Measurements from ENCODE around the gene ANO10.
"Not testable (repeated sequence)": the region's sequence is repeated elsewhere in the genome, so short reads cannot be mapped to it uniquely, and the experiment has no call there.

The ANO10 gene

GRCh38 chr3:43365601-43366305, 256.1 kb downstream of the ANO10 start:
- H3K27ac ChIP-seq (ENCODE audit: low read length) = no peak overlapping the region
- peaks cover 2% of the 10 kb centered on the region; the same call in 1 of the 2 replicates for H3K4me1 ChIP-seq (ENCODE audit: control insufficient read depth, insufficient read depth, low read length)
- H3K36me3 ChIP-seq (ENCODE audit: control insufficient read depth, insufficient read depth, low read length) = peaks cover 3% of the 10 kb centered on the region; the same call in 1 of the 2 replicates
- H3K27me3 ChIP-seq (ENCODE audit: control insufficient read depth, insufficient read depth, low read length) = no peaks in the 10 kb centered on the region
- no peak overlapping the region for H3K4me3 ChIP-seq (ENCODE audit: low read length)
- DNase-seq (ENCODE audit: low read depth, low spot score) = no peak
- no peaks in the 10 kb centered on the region for H3K9me3 ChIP-seq (ENCODE audit: control insufficient read depth, insufficient read depth, low read length)
- no CpG with 5 or more reads among the region's 12 CpGs for WGBS (ENCODE audit: insufficient coverage, insufficient read length)

GRCh38 chr3:43364926-43365325, 256.9 kb downstream of the ANO10 start:
- WGBS (ENCODE audit: insufficient coverage, insufficient read length) = no CpG with 5 or more reads among the region's 14 CpGs
- Histone ChIP-seq H3K27me3 (ENCODE audit: control insufficient read depth, insufficient read depth, low read length) (no peaks in the 10 kb centered on the region), H3K4me1 (ENCODE audit: control insufficient read depth, insufficient read depth, low read length) (peaks cover 2% of the 10 kb centered on the region; the same call in 1 of the 2 replicates), H3K9me3 (ENCODE audit: control insufficient read depth, insufficient read depth, low read length) (no peaks in the 10 kb centered on the region), H3K4me3 (ENCODE audit: low read length) (no peak overlapping the region), H3K27ac (ENCODE audit: low read length) (no peak overlapping the region), H3K36me3 (ENCODE audit: control insufficient read depth, insufficient read depth, low read length) (peaks cover 3% of the 10 kb centered on the region; the same call in 1 of the 2 replicates)
- DNase-seq (ENCODE audit: low read depth, low spot score) = no peak

GRCh38 chr3:43364494-43364893, 257.3 kb downstream of the ANO10 start:
- no peak overlapping the region for H3K27ac ChIP-seq (ENCODE audit: low read length)
- no peak overlapping the region for H3K4me3 ChIP-seq (ENCODE audit: low read length)
- peaks cover 3% of the 10 kb centered on the region; the same call in 1 of the 2 replicates for H3K36me3 ChIP-seq (ENCODE audit: control insufficient read depth, insufficient read depth, low read length)
- peaks cover 2% of the 10 kb centered on the region; the same call in 1 of the 2 replicates for H3K4me1 ChIP-seq (ENCODE audit: control insufficient read depth, insufficient read depth, low read length)
- no peak for DNase-seq (ENCODE audit: low read depth, low spot score)
- WGBS (ENCODE audit: insufficient coverage, insufficient read length) = no CpG with 5 or more reads among the region's 14 CpGs
- H3K27me3 ChIP-seq (ENCODE audit: control insufficient read depth, insufficient read depth, low read length) = no peaks in the 10 kb centered on the region
- H3K9me3 ChIP-seq (ENCODE audit: control insufficient read depth, insufficient read depth, low read length) = no peaks in the 10 kb centered on the region

DNA sequence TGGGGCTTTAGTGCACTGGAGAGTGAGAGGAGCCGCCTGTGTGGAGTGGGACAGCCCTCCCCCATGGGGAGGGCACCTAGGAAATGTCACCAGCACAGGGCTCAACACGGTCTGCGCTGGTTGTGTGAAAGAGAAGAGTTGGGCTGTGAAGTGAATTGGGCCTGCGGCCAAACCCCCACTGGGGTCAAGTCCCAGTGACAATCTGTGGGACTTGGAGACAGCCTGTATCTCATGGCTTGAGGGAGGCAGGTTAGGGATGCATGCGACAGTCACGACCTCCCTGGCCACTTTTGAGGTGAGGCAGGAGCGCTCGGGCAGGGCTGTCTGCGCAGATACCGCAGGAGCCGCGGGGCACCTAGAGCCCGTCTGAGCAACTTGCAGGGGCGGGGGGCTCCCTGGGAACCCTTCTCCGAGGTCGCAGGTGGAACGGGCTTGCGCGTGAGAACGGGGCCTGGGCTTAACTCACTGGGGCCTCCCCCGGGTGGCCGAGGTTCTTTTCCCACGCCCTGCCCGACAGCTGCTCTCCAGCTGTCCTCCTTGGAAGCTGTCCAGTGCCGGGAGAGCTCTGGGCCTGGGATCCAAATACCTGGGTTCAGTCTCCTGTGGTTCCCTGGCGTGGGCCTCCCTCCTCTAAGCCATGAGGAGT, 258.1 kb downstream of the ANO10 start:
- Histone ChIP-seq H3K4me1 (ENCODE audit: control insufficient read depth, insufficient read depth, low read length) (peaks cover 2% of the 10 kb centered on the region; the same call in 1 of the 2 replicates), H3K9me3 (ENCODE audit: control insufficient read depth, insufficient read depth, low read length) (no peaks in the 10 kb centered on the region), H3K4me3 (ENCODE audit: low read length) (no peak overlapping the region), H3K27ac (ENCODE audit: low read length) (no peak overlapping the region), H3K27me3 (ENCODE audit: control insufficient read depth, insufficient read depth, low read length) (no peaks in the 10 kb centered on the region), H3K36me3 (ENCODE audit: control insufficient read depth, insufficient read depth, low read length) (peaks cover 3% of the 10 kb centered on the region; the same call in 1 of the 2 replicates)
- no peak for DNase-seq (ENCODE audit: low read depth, low spot score)
- WGBS (ENCODE audit: insufficient coverage, insufficient read length) = no CpG with 5 or more reads among the region's 26 CpGs

GRCh38 chr3:43362961-43363360, 258.9 kb downstream of the ANO10 start:
- peaks cover 2% of the 10 kb centered on the region; the same call in 1 of the 2 replicates for H3K4me1 ChIP-seq (ENCODE audit: control insufficient read depth, insufficient read depth, low read length)
- H3K36me3 ChIP-seq (ENCODE audit: control insufficient read depth, insufficient read depth, low read length) = peaks cover 3% of the 10 kb centered on the region; the same call in 1 of the 2 replicates
- WGBS (ENCODE audit: insufficient coverage, insufficient read length) = no CpG with 5 or more reads among the region's 6 CpGs
- no peak for DNase-seq (ENCODE audit: low read depth, low spot score)
- H3K4me3 ChIP-seq (ENCODE audit: low read length) = no peak overlapping the region; the same call in 1 of the 2 replicates
- H3K27me3 ChIP-seq (ENCODE audit: control insufficient read depth, insufficient read depth, low read length) = no peaks in the 10 kb centered on the region
- H3K27ac ChIP-seq (ENCODE audit: low read length) = no peak overlapping the region
- H3K9me3 ChIP-seq (ENCODE audit: control insufficient read depth, insufficient read depth, low read length) = no peaks in the 10 kb centered on the region

DNA sequence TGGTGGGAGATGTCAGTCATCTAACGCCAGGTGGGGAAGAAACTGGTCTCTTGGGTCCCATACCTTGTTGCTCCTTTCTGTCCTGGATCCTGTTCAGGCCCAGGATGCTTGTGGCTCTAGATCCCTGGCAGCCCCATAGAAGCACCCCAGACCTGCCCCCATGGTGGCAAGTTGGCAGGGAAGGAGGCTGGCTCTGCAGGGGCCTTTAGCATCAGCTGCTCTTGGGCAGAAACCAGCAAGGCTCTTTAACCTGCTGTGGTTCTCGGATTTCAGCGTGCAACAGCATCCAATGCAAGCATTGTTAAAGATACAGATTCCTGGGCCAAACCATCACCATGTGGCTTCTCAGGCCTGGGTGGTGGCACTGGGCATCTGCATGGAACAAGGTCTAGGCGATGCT, 259.6 kb downstream of the ANO10 start:
- WGBS (ENCODE audit: insufficient coverage, insufficient read length) = no CpG with 5 or more reads among the region's 4 CpGs
- peaks cover 2% of the 10 kb centered on the region; the same call in 1 of the 2 replicates for H3K4me1 ChIP-seq (ENCODE audit: control insufficient read depth, insufficient read depth, low read length)
- H3K27ac ChIP-seq (ENCODE audit: low read length) = no peak overlapping the region
- no peaks in the 10 kb centered on the region for H3K9me3 ChIP-seq (ENCODE audit: control insufficient read depth, insufficient read depth, low read length)
- H3K4me3 ChIP-seq (ENCODE audit: low read length) = no peak overlapping the region
- no peaks in the 10 kb centered on the region for H3K27me3 ChIP-seq (ENCODE audit: control insufficient read depth, insufficient read depth, low read length)
- no peak for DNase-seq (ENCODE audit: low read depth, low spot score)
- H3K36me3 ChIP-seq (ENCODE audit: control insufficient read depth, insufficient read depth, low read length) = peaks cover 3% of the 10 kb centered on the region; the same call in 1 of the 2 replicates

DNA sequence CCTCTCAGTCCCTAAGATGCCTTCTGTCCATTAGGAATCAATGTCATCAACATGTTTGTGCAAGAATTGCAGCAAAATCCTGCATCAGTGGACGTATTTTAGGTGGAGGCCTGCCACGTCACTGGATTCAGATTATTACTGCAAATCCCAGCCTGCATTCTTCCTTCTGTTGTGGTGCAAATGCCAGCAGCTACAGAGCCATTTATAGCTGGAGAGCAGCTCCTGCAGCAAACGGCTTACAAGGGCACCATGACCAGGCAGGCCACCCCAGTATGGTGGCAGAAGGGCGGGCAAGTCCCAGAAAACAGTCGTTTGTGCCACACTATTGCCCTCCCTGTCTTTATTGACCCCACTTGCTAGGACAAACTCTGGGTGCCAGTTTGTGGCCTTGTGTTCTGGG, 260.7 kb downstream of the ANO10 start:
- Histone ChIP-seq H3K4me1 (ENCODE audit: control insufficient read depth, insufficient read depth, low read length) (peaks cover 2% of the 10 kb centered on the region; the same call in 1 of the 2 replicates), H3K36me3 (ENCODE audit: control insufficient read depth, insufficient read depth, low read length) (peaks cover 3% of the 10 kb centered on the region; the same call in 1 of the 2 replicates), H3K27ac (ENCODE audit: low read length) (no peak overlapping the region), H3K4me3 (ENCODE audit: low read length) (no peak overlapping the region), H3K9me3 (ENCODE audit: control insufficient read depth, insufficient read depth, low read length) (no peaks in the 10 kb centered on the region), H3K27me3 (ENCODE audit: control insufficient read depth, insufficient read depth, low read length) (no peaks in the 10 kb centered on the region)
- no peak for DNase-seq (ENCODE audit: low read depth, low spot score)
- WGBS (ENCODE audit: insufficient coverage, insufficient read length) = no CpG with 5 or more reads among the region's 5 CpGs

GRCh38 chr3:43356033-43356432, 265.8 kb downstream of the ANO10 start:
- not testable (repeated sequence) for H3K9me3 ChIP-seq (ENCODE audit: control insufficient read depth, insufficient read depth, low read length); H3K4me1 ChIP-seq (ENCODE audit: control insufficient read depth, insufficient read depth, low read length)
- no CpG with 5 or more reads among the region's 2 CpGs for WGBS (ENCODE audit: insufficient coverage, insufficient read length)

DNA sequence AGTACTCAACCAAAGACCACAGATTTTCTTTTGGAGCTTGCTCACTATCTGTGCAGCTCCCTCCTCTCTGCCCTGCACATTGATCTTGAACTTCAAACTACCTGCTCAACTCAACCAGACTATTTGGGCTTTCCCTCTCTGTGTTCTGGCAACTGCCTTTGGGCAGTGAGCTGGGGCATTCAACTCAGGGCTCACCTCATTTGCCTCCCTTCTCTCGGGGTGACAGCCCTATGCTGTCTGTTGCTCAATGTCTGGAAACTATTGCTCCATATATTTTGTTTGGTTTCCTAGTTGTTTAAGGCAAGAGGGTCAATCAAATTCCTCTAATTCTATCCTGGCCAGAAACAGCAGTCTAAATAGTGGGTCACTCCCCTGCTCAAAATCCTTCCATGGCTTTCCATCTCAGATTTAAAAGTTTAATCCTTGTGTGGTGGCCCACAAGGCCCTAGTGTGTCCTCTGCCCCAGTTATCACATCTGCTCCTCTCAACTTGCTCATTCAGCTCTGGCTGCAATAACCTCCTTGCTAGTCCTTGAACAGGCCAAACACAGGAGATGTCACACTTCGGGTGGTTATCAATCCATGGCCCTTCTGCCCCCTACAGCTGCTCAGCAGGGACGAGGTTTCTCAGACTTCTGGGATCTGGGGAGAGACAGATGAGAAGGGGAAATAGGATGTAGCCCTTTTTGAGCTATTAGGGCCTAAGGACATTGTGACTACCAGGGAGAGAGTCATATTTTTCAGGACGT, 267.7 kb downstream of the ANO10 start:
- no peaks in the 10 kb centered on the region for H3K4me1 ChIP-seq (ENCODE audit: control insufficient read depth, insufficient read depth, low read length)
- H3K4me3 ChIP-seq (ENCODE audit: low read length) = no peak overlapping the region
- no CpG with 5 or more reads among the region's 4 CpGs for WGBS (ENCODE audit: insufficient coverage, insufficient read length)
- no peaks in the 10 kb centered on the region for H3K27me3 ChIP-seq (ENCODE audit: control insufficient read depth, insufficient read depth, low read length)
- DNase-seq (ENCODE audit: low read depth, low spot score) = no peak
- no peak overlapping the region for H3K27ac ChIP-seq (ENCODE audit: low read length)
- no peaks in the 10 kb centered on the region for H3K36me3 ChIP-seq (ENCODE audit: control insufficient read depth, insufficient read depth, low read length)
- no peaks in the 10 kb centered on the region for H3K9me3 ChIP-seq (ENCODE audit: control insufficient read depth, insufficient read depth, low read length)

More at GRCh38 chr3:43356033-43356432, 265.8 kb downstream of the ANO10 start:
- not testable (repeated sequence) for H3K36me3 ChIP-seq (ENCODE audit: control insufficient read depth, insufficient read depth, low read length); DNase-seq (ENCODE audit: low read depth, low spot score); H3K27me3 ChIP-seq (ENCODE audit: control insufficient read depth, insufficient read depth, low read length); H3K4me3 ChIP-seq (ENCODE audit: low read length); H3K27ac ChIP-seq (ENCODE audit: low read length)

- Histone ChIP-seq H3K9me3 (ENCODE audit: control insufficient read depth, insufficient read depth, low read length) (no peaks in the 10 kb centered on the region), H3K4me1 (ENCODE audit: control insufficient read depth, insufficient read depth, low read length) (no peaks in the 10 kb centered on the region), H3K27ac (ENCODE audit: low read length) (no peak overlapping the region), H3K4me3 (ENCODE audit: low read length) (no peak overlapping the region), H3K27me3 (ENCODE audit: control insufficient read depth, insufficient read depth, low read length) (no peaks in the 10 kb centered on the region), H3K36me3 (ENCODE audit: control insufficient read depth, insufficient read depth, low read length) (no peaks in the 10 kb centered on the region)
- WGBS (ENCODE audit: insufficient coverage, insufficient read length) = no CpG with 5 or more reads among the region's 1 CpG
- DNase-seq (ENCODE audit: low read depth, low spot score) = no peak
These were observed 268.4 kb downstream of the ANO10 start for GRCh38 chr3:43353393-43353792.
